Amniotic epithelial cell (primary cell): ENCODE data around the gene KCNT2.
A peak's percentile ranks its signal among the peaks of the same experiment; 100 is the strongest.
"Not testable (repeated sequence)": the region's sequence is repeated elsewhere in the genome, so short reads cannot be mapped to it uniquely, and the experiment has no call there.

Source experiments
- DNase-seq: peaks from one replicate; pipeline ENCODE4 v3.0.0-alpha.2; 2010; ENCODE audit warnings: low read depth

Gene KCNT2

DNA sequence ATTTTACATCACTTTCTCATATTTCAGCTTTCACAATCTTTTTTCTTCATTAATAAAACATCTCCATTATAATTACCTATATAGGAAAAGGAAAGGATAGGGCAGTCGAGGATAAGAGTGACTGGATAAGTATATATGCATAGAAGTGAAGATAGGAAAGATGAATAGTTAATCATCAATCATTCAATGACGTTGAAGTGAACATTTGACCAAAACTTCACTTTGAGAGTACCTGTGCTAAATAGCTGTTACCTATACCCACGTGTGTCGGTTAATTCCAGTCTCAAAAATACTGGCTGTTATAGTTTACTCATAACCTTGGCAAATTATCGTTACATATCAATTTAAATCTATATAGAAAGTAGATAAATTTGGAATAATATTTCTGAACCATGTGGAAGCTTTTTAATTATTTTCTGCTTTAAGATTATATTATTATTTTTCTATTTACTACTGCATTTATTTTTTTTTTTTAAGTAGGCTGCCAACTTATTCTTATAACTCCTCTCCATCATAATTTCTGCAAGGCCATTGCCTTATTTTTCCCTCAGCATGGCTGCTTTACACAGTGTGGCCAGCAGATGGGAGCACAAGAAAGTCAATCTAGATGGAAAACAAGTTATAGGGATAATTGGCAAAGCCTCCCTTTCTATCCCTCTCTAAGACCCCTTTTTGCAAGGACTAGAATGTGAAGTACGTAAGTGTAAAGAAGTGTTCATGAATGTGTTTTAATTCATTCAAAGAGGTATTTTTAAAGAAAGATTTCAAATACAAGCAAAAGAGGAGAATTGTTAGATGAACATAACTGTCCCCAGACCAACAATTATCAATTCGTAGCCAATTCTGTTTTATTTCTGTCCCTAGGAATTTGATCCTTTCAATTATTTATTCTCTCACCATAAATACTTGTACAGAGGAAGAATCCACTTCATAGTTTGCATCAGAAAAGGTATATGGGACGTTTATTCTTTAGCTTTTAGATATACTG, 290.4 kb downstream of the KCNT2 start:
- DNase-seq, result peak; percentile 44

DNA sequence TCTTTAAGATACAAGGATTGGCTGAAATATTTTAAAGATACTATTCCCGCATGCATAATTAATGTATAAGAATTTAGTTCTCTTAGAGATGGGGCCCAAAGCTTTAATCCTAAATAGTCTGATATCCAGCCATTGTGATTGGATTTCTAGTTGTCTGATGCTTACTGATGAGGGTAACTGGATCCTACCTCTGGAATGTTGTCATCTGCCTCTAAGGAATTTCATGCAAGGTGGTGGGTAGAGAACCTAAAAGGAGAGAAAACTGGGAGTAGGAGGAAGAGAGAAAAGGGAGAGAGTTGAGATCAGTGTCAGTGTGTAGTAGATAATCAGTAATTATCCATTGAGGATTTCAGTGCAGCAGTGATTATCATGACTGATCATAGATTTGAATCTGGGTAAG, 295.5 kb downstream of the KCNT2 start:
- no peak for DNase-seq

DNA sequence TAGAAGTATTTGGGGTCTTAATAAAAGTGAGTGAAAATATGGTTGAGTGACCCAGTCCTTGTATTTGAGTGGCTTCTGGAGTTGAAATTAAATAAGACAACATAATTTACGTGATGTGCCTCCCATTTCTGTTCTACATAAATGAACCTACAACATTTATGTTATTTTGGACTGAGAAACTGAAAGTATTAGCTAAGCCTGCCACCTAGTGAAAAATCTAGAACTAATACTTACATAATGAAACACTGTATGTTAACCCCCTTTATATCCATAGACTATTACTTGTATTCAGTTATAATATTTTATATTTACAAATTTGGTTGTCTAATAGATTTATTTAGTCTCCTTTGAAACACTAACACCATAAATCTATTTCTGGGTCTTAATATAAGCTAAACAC, 298.9 kb downstream of the KCNT2 start:
- peak; percentile 51 for DNase-seq

GRCh38 chr1:196308176-196308575, 300.1 kb downstream of the KCNT2 start:
- DNase-seq, result no peak

DNA sequence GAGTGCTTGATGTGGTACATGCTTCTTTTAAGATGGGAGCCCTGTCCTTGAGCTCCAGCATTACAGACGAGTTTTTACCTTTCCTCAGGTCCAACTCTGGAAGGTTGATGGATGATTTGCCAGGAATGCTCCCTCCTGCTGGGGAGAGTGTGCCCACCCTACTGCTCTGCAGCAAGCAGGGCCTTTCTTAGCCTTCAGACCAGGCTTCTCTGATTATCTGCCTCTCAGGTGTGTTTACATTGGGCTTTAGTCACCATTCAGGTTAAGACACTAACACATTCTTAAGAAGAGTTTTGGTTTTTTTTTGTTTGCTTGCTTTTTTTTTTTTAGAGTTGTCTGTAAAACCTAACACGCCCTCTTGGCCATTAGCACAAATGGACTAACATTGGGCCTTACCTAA, 301.8 kb downstream of the KCNT2 start:
- DNase-seq, result no peak

GRCh38 chr1:196305216-196305615, 303.0 kb downstream of the KCNT2 start:
- DNase-seq, result no peak

- DNase-seq, result no peak
These were observed 305.3 kb downstream of the KCNT2 start for GRCh38 chr1:196302981-196303380.

DNA sequence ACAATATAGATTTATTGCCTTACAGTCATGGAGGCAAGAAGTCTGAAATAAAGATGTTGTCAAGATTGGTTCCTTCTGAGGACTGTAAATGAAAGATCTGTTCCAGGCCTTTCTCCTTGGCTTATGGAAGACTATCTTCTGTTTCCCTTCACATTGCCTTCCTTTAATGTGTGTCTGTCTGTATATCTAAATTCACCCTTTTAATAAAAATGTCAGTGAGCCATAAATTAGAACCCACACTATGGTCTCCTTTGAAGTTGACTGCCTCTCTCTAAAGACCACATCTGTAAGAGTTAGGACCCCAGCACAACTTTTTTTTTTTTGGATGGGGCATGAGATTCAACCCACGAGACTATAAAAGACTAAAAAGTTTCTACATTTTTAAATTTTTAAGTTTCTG, 305.8 kb downstream of the KCNT2 start:
- no peak for DNase-seq

- peak; percentile 35 for DNase-seq
These were observed 312.5 kb downstream of the KCNT2 start for GRCh38 chr1:196295766-196296165.

- DNase-seq, result no peak
These were observed 329.4 kb downstream of the KCNT2 start for GRCh38 chr1:196278816-196279215.

DNA sequence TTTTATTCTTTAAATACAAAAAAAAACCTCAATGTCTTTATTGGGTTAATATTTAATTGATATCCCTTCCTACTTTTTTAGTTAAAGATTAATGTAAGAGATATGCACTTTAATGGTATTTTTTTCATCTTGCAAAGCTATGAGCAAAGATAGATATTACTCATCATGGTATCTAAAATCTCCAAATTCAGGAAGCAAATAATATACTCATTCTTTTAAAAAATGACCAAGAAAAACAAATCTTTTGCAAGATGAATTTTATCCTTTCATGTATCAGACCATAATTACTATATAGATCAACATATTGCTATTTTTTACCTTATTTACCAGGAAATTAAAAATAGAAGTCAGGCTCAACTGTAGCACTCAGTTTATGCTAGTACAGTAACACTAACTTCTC, 330.4 kb downstream of the KCNT2 start:
- DNase-seq, result no peak

DNA sequence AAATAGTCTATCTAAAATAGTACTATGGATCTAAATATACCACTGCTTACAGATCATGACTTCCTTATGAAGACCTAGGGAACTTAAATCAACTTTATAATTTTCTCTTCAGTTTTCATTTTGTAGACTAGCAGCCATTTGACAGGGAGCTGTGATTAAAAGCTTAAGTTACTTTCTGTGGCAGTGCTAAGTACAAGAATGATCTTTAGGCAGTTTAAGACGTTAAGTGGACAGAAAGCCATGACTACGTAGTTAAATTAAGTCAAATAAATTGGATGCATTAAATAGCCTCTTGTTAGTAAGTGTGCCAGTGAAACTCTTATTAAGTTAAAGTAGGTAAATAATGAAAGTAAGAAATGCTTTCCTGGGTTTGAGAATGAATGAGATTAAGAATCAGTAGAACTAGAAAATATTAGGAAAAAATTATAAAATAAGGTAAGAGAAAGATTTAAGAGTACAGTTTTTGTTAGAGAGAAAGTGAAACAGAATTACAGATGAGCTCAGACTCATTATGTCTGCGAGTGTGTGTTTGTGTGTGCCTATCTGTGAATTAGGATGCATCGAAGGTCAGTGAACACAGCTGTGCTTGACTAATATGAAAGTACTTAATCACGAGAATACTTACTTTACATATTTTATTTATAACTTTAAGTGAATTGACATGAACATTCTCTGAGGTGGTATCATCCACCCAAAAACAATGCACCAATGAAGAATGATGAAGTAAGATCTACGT, 336.9 kb downstream of the KCNT2 start:
- no peak for DNase-seq

- not testable (repeated sequence) for DNase-seq
These were observed 345.2 kb downstream of the KCNT2 start for GRCh38 chr1:196263086-196263485.

DNA sequence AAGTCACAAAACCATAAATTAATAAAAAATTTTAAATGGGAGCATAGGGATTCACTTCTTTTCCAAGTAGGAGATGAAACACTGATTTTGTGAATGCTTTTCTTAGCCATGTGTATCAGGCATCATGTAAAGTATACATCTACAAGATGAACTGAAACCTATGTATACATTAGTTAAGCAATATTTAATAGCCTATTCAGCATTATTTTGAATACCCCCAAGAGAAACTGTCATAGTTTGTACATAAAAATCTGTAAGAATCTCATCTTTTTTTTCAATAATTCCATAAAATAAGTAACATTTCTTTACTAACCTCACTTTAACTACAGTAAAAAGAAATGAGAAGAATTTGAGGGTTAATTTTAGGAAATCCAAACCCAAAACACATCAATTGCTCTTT, 348.0 kb downstream of the KCNT2 start:
- DNase-seq, result no peak

GRCh38 chr1:196259316-196259715, 348.9 kb downstream of the KCNT2 start:
- DNase-seq, result no peak

DNA sequence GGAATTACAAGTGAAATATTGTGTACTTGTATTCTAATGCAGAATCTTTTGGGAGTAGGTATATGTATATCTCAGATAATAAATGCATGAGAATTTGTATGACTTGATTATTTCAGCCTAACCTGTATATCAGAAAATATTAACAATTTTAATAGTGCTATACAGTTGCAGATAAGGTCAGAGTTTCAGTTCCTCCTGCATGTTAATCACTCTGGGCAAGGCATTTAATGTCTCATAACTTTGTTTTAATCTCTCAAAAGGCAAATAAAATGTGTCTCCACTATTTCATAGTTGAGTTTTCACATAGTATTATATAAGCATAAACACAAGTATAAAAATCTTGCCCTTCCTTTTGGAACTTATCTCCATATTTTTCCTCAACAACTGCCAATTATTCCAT, 352.5 kb downstream of the KCNT2 start:
- DNase-seq, result no peak

DNA sequence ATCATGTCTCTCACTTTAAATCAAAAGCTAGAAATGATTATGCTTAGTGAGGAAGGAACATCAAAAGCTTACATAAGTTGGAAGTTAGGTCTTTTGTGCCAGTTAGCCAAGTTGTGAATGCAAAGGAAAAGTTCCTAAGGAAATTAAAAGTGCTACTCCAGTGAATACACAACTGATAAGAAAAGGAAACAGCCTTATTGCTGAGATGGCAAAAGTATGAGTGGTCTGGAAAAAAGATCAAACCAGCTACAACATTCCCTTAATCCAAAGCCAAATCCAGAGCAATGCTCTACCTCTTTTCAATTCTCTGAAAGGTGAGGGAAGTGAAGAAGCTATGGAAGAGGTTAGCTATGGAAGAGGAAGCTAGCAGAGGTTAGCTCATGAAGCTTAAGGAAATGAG, 378.7 kb downstream of the KCNT2 start:
- DNase-seq, result no peak

GRCh38 chr1:196214866-196215265, 393.4 kb downstream of the KCNT2 start:
- DNase-seq, result no peak

DNA sequence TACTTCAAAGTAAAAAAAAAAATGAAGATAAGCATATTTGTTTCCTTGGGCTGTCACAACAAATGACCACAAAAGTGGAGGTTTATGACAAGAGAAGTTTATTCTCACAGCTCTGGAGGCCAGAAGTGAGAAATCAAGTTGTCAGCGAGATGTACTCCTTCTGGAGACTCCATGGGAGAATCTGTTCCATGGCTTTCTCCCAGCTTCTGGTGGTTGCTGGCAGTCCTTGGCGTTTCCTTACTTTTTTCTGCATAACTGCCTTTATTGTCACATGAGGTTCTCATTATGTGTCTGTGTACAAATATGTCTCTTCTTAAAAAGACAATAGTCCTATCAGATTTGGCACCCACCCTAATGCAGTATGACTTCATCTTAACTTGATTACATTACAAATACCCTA, 398.3 kb downstream of the KCNT2 start:
- no peak for DNase-seq

DNA sequence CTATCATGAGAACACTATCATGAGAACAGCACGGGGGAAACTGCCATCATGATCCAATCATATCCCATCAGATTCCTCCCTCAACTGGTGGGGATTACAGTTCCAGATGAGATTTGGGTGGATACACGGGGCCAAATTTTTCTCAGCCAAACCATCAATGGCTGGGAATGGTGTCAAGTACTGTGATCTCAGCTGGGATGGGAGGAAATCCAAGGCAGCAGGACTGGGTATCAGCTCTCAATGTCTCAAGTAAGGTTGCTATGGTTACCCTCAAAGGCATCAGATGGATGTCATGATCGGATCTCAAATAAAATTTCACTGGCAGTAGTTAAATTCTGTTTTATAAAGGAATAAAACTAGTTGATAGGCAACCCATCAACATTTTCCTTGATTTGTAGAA, 399.0 kb downstream of the KCNT2 start:
- DNase-seq, result no peak

DNA sequence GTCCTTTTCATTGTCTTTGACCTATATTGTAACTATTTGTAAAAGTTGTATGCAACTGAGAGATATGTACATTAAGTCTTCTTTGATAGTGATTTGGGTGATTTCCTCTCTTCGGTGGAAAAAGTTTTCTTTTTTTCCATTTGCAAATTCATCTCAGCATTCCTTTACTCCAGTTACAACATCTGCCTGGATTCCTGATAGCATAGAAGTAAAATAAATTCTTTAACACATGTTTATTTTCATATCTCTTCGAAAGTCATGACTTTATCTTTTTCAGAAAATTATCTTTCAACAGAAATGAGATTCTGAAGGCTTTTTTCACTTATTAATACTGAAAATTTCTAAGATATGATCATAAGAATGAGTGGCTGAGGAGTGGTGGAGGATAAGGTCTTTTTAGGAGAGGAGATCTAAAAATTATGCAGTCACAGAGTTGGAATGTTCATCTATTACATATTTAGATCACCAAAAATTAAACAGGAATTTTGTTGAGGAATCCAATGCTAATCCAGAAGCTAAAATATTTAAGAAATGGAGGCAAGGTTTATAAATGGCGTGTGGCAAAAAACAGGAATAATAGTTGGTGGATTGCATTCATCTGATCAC, 400.5 kb downstream of the KCNT2 start:
- no peak for DNase-seq

GRCh38 chr1:196205882-196206281, 402.4 kb downstream of the KCNT2 start:
- DNase-seq, result no peak

DNA sequence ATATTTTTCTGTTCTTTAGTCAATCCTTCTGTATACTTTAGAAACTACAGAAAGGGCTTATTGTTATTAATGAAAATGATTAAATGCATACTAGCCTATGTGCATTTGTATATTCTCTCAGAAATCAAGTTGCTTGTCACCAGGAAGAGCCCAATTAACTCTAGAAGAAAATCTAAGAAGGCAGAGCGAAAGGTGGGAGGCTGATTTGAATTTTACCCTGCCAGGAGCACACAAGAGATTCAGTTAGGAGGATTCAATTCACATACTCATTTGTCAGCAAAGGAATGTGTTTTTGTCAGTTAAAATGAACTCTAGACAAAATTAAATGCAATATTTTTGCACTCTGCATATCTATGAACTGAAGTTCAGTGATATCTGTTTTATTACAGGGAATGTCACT, 411.8 kb downstream of the KCNT2 start:
- DNase-seq, result no peak
